Dedifferentiated amniotic fluid mesenchymal stem cell (primary cell): Measurements from ENCODE around the gene MBNL1.

Experiments
- DNase-seq: peaks from one replicate; pipeline ENCODE4 v3.0.0-alpha.2; 2016; ENCODE audit errors: extremely low spot score

MBNL1 gene, protein sequence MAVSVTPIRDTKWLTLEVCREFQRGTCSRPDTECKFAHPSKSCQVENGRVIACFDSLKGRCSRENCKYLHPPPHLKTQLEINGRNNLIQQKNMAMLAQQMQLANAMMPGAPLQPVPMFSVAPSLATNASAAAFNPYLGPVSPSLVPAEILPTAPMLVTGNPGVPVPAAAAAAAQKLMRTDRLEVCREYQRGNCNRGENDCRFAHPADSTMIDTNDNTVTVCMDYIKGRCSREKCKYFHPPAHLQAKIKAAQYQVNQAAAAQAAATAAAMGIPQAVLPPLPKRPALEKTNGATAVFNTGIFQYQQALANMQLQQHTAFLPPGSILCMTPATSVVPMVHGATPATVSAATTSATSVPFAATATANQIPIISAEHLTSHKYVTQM

DNA sequence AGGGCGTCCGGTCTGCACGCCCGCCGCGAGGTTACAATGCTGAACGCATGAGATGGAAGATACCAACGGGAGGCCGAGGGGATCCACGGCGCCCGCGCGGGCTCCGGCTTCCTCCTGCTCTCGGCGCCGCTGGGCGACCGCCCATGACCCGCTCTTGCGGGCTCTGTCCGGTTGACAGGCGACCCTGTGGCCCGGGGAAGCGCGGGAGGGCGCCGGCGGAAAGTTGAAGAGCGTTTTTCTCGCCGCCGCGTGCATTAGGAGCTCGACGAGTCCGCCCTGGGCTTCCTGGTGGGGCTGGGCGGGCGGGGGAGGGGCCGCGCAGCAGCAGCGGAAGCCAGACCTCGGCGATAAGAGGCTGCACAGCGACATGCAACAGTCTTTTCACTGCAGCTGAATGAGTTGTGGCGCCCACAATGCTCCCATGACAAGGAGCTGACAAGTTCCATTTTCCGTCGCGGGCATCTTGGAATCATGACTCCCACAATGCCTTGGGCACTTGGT is at the start of gene MBNL1:
Gene MBNL1, plus strand, starts transcription at position 375 of the 501 bp plus-strand sequence. CDS start 31,265 bp downstream, outside the sequence.
- DNase-seq: peak; percentile 37

DNA sequence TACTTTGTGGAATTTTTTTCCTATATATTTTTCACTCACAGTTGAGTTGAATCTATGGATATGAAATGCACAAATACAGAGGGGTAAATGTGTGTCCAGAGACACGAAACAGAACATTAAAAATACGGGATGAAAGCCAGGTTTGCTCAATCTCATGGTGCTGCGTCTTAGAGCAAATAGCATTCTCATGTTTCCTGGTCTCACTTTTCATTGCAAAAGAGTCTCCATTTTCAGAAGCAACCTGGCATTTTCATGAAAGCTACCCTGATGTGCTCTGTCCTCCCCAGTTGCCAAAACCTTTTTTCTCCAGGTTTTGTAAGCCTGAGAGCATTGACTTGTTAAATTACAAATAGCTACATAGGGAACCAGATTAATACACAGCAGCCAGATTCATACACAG is 49.5 kb upstream of the MBNL1 start:
- DNase-seq: no peak

DNA sequence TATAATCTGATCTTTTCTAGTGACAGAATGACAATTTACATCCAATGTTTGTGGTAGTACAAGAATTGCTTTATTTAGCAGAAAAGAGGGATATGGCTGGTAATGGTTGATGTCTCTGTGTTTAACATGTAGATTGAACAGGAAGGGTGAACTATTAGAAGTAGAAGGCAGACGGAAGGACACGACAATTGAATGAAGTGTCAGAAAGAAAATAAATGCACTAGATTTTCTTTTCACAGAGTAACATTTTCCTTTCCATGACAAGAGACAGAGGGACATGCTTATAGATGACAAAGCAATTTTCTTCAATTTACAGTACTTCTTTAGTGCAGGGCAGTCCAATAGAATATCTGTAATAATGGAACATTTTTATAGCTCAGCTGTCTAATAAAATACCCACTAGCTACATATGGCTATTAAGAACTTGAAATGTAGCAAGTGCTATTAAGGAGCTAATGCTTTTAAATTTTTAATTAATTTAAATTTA is 48.9 kb upstream of the MBNL1 start:
- DNase-seq: no peak

DNA sequence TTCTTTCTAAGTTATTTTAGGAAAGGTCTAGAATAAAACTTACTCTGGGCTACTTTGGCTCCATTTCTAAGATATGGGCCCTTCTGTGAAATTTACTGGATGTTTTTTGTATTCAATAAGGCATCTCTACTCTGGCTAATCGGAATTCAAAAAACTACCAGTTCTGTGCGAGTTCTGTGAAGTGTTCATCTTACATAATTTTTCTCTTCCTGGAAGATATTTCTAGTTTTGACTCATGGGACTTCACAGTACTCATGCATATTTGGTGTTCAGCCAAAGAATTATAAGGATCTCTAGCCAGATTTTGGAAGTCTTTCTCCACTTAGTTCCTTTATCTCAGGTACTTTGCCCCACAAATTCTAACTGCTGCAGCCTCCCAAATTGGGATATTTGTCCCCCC is 46.4 kb upstream of the MBNL1 start:
- DNase-seq: peak; percentile 82

DNA sequence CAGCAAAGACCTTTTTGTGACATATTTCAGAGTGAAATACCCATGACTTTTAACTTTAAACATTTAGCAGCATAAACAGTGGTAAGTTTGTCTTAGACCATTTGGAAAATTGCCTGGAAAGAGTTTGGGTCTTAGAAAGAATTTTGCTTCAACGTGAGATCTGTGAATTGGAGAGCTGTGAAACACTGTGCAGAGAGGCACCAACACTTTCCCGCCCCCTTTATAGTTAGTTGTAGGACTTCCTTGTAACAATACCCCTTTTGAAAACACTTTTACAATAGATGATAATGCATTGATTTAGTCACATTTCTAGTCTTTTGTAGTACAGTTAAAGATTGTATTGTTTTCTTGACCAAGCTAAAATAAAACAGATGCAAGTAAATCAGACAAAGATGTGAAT is 43.5 kb upstream of the MBNL1 start:
- peak; percentile 14 for DNase-seq

DNA sequence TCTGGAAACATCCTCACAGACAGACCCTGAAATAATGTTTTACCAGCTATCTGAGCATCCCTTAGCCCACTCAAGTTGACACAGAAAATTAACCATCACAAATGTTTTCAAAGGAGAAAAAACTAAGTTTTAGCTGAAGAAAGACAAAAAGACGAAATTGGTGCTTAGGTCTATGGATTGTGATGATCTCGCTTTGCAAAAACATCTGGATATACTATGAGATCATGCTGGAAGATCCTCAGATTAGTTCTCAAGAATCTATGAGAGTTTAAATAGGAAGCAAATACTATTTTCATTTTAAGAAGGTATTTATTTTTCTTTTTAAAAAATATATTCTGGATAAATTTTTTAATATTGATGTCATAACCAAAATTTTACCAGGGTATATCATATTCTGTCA is 42.6 kb upstream of the MBNL1 start:
- no peak for DNase-seq

DNA sequence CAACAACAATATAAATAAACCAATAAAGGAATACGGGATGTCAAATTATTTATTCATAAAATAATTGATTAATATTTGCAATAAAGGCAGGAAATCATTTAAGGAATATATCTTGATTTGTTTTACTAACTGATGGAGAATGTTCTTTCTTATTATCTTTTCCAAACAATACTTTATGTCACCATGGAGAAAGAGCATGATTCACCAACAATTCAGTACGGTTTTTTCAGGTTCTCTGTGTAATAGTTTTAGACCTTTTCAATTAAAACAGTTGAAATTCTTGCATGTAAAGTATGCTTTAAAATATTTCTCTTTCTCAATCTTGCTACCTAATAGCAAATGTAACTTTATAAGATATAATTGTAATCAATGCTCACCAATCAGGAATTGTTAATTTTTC is 41.7 kb upstream of the MBNL1 start:
- DNase-seq: no peak

DNA sequence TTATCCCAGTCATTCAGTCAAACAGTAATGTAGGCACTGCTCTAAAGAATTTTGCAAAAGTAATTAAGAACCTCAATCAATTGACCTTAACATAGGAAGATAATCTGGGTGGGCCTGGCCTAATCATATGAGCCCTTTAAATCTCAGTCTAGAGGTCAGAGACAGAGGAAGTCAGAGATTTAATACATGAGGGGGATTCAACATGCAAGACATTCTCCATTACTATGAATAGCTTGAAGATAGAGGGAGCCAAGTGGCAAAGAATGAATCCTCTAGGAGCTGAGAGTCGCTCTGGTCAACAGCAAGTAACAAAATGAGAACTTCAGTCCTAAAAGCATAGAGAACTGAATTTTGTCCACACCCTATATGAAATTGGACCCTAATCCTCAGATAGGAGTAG is 39.0 kb upstream of the MBNL1 start:
- no peak for DNase-seq

DNA sequence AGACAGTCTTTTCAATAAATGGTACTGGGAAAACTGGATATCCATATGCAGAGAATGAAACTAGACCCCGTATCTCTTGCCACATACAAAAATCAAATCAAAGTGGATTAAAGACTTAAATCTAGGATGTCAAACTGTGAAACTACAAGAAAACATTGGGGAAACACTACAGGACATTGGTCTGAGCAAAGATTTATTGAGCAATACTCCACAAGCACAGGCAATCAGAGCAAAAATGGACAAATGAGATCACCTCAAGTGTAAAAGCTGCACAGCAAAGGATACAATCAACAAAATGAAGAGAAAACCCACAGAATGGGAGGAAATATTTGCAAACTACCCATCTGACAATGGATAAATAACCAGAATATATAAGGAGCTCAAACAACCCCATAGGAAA is 38.4 kb upstream of the MBNL1 start:
- no peak for DNase-seq

DNA sequence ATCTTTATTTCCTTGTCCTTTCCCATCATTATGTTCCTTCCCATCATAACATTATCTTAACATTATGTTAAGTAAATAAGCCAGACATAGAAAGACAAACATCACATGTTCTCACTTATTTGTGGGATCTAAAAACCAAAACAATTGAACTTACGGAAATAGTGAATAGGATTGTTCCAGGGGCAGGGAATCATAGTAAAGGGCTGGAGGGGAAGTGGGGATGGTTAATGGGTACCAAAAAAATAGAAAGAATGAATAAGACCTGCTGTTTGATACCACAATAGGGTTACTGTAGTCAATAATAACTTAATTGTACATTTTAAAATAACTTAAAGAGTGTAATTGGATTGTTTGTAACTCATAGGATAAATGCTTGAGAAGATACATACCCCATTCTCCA is 36.7 kb upstream of the MBNL1 start:
- no peak for DNase-seq

DNA sequence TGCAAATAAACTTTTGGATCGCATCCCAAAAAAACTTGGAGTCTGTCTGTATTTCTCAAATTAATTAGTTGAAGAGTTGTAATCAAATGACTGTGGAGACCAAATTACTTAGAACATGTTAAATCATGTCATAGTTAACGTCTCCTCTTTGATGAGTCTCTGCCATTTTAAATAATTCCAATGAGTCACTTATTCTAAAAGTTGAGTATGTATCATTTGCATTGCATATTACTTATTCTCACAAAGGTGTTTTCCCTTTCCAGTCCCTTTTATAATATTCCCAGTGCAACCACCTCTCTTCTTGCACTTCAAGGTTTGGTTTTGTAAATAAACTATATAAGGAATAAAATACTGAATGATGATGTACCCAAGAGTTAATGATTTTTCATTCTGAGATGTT is 36.0 kb upstream of the MBNL1 start:
- no peak for DNase-seq

DNA sequence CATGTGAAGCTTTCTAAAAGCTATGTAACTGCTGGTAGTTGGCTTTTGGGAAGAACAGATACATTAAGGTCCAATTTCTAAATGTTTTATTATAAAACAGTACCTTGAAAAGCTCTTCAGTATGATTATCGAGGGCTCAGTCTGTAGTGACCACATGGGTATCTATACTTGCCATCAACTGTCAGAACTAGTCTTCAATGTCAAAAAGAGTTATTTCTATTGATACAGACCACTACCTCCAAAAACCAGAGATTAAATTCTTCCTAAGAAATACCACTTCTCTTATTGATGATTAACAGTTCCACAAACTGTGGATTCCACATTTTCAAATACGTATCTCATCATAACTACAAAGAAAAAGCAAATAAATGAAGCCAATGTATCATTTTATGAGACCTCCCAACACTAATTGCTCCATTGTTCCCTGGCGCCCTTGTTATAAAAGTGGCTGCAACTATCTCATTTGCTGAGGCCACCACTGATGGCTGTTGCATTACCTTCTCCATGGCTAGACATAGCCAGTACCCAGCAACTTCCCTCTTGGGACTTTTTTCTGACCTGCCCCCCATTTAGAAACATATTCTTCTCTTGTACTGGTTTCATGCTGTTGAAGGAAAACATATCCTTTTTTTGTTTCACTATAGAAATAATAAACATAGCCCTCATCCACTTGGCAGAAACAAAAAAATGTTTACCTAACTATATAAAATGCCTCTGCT is 33.9 kb upstream of the MBNL1 start:
- DNase-seq: no peak

DNA sequence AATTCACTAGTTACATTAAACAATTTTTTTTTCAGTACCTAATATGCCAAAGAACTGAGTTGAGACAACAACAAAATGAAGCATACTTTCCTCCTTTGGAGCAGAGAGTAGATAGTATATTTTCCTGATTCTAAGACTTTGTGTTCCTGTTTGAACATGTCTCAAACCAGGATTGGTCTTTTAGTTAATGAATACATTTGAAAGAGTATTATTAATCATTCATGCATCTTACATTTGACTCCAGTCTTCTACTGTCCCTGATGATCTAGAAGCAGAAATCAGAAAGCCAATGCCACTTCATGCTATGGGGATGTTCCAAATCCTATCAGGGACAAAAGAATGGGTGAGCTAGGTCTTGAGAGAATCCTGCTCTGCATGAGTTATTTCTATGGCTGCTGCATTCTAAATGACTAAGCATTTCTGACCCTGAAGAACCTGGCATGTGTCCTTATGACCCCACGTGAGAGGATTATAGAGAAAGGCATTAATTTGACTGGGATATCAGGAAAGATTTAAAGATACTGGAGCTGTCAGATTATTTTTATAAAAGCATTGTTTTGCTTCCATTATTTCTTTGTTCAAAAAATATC is 32.9 kb upstream of the MBNL1 start:
- DNase-seq: no peak

DNA sequence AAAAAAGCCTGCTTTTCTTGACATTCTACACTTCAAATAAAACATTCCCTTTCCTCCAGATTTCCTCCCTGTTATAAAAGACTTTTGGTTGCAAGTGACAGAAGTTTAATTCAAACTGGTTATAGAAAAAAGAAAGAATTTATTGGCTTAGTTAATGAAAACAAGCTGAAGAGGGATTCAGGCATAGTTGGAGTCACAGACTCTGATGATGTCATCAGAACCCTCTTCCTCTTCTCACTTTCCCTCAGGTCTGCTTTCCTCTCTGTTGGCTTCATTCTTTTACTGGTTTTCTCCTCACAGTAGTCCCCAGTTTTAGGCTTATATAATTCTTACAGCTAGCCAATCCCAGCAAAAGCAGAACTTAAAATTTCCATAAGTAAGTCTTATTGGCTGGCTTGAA is 32.0 kb upstream of the MBNL1 start:
- no peak for DNase-seq

DNA sequence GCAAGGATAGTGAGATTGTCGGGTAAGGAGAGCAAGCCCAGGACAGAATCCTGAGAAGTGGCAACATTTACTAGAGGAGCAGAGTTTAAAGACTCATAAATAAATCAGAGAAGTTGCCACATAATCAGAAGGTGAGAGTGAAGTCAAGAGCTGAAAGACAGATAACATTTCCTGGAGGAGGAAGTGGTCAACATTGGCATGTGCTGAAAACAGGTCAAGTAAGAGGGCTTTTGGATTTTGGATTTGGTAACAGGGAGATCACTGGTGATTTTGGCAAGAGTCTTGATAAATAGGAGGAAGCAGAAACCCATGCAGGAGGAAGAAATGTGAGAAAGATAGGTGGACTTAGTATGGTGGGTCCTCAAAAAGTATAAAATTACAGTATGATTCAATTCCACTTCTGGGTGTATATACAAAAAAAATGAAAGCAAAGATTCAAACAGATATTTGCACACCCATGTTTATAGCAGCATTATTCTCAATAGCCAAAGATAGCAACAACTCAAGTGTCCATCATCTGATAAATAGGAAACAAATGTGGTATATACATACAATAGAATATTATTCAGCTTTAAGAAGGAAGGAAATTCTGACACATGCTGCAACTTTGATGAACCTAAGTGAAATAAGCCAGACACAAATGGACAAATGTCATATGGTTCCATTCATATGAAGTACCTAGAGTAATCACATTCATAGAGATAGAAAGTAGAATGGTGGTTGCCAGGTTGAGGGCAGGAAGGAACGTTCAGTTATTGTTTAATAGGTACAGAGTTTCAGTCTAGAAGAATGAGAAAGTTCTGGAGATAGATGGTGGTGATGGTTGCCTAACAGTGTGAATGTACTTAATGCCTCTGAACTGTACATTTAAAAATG is 27.3 kb upstream of the MBNL1 start:
- no peak for DNase-seq

DNA sequence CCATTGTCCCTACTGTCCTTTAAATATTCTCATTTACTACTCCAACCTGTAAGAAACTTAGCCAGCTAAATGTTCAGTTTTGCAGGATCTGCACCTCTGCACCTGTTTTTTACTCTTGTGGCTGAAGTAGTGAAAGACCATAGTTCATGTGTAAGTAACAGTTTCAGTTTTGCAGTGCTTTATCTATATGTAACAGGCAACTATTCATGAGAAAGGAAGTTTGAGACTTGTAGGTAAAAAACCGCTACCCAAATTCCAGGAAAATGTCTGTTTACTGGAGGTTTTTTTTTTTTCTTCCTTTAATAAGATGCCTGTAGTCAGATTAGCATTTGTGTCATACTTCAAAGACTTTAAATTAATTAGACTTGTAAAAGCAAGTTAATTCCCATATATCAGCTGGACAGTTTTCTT is 25.4 kb upstream of the MBNL1 start:
- DNase-seq: no peak

DNA sequence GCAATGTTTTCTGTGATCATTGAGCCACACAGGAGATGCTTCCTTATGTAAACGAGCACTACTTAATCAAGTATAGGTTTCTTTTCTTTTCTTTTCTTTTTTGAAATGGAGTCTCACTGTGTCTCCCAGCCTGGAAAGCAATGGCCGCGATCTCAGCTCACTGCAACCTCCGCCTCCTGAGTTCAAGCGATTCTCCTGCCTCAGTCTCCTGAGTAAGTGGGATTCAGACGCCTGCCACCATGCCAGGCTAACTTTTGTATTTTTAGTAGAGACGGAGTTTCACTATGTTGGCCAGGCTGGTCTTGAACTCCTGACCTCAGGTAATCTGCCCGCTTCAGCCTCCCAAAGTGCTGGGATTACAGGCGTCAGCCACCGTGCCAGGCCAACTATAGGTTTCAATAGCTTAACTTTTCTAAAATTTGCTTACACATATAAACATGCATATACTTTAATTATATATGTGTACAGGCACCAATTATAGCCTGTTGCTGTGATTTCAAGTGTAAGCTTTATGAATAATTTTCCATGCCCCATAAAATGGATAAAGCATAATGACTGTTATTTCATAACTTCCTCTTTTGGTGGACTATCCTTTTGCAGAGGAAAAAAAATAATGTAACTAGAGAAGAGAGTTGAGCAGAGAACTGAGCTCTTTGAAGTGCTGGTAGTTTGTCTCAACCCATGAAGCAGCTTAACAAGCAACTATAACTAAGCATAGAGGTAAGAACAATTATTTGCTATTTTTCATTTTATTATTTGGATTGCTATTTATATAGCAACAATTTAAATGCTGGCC is 24.8 kb upstream of the MBNL1 start:
- DNase-seq: no peak

DNA sequence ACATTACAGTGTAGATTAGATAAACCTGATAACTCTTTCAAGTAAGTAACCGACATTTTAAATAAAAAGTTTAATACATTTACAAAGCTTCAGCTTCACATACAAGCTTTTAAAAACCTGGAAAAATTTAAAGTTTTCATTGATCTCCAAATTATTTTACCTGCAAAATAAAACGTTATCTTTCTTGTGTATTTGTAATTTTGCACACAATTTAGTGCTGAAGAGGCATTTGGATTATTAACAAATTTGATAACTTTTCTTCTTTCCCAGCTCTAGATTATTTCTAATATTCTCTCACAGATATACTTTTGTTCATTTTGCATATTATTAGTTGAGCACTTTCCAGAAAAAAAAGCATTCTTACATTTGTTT is 24.2 kb upstream of the MBNL1 start:
- DNase-seq: no peak

DNA sequence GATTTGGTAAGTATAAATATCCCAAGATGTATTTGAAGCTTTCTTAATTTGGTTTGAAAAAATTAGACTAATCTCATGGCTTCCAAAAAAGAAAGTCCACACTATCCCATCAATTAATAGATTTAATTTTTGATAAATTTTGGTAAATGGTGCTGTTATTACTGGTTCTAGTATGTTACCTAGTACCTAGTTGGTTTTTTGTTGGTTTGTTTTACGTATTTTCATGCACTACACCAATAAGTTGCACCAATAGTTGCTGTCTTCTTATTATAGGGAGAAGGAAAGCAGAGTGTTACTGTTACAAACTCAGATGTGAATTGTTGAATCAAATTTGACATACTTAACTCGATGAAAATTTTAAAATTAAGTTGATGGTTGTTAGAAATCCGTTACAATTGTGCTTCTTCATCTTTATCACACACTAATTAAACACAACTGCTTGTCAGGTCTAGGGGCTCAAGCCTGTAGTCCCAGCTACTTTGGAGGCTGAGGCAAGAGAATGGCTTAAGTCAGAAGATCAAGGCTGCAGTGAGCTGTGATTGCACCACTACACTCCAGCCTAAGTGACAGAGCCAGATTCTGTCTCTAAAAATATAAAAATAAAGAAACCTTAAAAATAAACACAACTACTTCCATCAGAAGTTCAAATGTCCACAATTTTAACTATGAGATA is 23.1 kb upstream of the MBNL1 start:
- DNase-seq: no peak

DNA sequence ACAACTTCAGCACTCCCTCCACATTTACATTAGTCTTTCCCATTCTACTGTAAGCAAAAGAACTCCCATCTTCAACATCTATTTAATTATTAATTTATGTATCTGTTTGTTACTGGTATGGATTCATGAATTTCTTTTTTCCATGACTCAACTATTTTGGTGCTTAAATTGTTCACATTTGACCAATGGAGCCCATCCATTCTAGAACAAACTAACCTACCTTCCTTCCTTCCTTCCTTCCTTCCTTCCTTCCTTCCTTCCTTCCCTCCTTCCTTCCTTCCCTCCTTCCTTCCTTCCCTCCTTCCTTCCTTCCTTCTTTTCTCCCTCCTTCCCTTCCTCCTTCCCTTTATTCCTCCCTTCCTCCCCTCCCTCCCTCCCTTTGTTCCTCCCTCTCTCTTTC is 16.8 kb upstream of the MBNL1 start:
- no peak for DNase-seq
